Measurements from ENCODE around the gene RHEX.
"Not testable (repeated sequence)": the region's sequence is repeated elsewhere in the genome, so short reads cannot be mapped to it uniquely, and the experiment has no call there.

Gene RHEX

DNA sequence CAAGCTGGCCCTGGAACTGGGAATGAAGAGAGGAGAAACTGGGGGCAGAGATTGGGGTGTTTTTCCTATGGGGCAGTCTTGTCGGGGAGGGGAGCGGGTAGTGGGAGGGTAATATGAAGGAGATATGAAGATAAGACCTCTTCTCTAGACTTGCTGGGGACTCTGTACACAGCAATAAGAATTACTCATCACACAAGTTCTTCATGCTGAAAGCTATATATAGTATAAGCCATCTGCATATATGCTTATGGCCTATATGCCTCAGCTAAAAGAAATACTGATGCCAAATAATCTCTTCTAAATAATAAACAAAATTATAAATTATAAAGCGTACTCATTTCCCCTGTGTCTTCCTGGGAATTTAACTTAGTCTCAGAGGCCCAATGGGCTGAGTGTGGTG is 7.9 kb downstream of the RHEX start:
- no peak for DNase-seq

DNA sequence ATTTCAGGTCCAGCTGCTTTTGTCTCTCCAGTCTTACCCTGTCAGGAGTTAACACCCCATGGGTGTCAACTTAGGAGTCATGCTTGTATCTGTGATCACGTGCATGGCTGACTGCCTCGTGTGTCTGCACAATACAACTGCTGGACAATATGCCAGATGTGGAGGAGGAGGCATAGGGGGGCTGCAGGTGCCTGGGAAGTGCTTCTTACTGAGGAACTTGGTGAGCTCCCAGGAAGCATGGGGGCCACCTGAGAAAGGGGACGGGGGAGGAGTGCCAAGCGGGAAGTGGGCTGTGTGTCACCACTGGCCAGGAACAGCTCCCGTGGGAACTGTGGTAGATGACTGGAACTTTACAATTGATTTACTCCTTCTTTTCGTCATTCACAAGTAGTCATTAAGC is 9.5 kb downstream of the RHEX start:
- DNase-seq, result no peak

DNA sequence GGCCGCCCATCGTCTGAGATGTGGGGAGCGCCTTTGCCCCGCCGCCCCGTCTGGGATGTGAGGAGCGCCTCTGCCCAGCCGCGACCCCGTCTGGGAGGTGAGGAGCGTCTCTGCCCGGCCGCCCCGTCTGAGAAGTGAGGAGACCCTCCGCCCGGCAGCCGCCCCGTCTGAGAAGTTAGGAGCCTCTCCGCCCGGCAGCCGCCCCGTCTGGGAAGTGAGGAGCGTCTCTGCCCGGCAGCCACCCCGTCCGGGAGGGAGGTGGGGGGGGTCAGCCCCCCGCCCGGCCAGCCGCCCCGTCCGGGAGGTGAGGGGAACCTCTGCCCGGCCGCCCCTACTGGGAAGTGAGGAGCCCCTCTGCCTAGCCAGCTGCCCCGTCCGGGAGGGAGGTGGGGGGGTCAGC is 11.0 kb downstream of the RHEX start:
- DNase-seq, result not testable (repeated sequence)

DNA sequence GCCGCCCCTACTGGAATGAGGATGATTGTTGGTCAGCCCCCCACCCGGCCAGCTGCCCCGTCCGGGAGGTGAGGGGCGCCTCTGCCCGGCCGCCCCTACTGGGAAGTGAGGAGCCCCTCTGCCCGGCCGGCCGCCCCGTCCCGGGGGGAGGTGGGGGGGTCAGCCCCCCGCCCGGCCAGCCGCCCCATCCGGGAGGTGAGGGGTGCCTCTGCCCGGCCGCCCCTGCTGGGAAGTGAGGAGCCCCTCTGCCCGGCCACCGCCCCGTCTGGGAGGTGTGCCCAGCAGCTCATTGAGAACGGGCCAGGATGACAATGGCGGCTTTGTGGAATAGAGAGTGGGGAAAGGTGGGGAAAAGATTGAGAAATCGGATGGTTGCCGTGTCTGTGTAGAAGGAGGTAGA is 11.5 kb downstream of the RHEX start:
- not testable (repeated sequence) for DNase-seq

DNA sequence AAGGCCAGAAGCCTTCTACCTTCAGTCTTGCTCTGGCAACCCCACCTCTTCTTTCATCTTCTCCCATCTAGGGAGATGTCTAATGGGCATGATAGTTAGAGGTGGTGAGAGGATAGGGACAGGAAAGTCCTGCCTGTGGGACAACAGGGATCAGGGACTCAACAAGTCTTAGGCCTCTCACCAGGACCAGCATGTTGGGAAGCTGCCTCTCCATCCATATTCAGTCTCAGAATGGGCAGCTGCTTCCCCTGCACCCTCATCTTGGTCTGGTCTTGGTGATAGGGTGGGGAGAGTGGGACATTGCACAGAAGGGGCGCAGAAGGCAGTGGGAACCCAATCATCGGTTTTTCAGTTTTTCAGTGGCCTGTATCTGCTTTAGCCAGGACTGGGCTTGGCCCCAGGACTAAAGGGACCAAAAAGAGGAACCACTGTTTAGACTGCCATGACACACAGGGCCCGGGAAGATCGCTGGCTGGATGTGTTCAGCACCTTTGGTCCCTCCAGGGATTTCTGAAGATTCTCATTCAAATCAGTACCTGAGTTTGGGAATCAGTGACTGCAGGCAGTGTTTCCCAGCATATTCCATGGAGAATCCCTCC is 12.7 kb downstream of the RHEX start:
- no peak for DNase-seq

DNA sequence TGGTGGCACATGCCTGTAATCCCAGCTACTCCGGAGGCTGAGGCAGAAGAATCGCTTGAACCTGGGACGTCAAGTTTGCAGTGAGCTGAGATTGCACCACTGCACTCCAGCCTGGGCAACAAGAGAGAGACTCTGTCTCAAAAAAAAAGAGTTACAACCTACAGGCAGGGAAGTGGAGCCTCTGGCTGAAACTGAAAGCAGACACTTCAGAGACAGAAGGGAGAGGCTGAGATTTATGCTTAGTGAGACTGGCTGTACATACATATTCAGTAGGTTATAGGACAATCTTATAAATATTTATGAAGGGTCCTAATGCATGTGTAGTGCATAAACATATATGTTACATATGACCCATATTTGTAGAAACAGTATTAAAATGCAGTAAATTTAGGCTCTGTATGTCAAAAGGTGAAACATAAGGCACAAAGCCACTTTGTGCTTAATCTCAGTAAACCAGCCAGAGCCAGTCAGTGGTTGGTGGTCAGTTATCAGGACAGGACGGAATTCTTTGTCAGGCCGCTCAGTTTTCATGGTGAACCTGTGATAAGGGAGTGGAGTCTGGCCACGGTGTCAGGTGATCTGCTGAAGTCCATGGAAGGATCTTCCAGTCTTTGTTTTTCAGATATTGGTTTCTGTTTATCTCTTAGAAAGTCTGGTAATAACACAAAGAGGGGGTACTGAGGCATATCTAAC is 13.7 kb downstream of the RHEX start:
- DNase-seq, result no peak

DNA sequence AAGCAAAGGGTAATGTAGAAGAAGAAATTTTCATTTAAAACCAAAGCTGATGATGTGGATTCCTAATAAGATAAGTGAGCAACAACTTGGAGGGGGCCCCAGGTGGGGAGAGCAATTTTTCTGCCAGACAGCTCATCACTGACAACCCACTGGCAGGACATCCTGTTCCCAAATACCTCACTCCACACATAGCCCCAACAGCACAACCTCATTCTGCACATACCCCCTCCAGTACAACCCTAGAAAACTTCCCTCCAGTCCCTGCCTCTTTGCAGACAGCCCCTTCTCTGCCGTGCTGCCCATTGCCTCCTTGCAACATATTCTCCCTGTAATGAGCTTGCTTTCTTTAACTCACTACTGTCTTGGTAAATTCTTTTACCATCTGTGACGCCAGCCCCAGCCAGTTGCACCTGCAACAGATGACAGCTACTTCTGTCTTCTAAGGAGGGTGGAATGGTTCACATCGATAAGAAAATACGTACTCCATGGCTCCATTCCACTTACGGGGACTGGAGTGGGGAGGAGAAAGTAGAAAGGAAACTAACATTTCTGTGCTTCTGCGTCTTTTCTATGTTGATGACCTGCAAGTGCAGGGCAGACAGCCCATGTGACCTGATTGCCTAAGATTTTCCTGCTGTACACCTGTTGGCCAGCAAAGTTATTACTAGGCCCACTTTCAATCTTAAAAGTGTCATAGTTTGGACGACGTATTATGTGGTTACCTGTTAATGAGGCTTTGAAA is 14.7 kb downstream of the RHEX start:
- DNase-seq, result no peak

DNA sequence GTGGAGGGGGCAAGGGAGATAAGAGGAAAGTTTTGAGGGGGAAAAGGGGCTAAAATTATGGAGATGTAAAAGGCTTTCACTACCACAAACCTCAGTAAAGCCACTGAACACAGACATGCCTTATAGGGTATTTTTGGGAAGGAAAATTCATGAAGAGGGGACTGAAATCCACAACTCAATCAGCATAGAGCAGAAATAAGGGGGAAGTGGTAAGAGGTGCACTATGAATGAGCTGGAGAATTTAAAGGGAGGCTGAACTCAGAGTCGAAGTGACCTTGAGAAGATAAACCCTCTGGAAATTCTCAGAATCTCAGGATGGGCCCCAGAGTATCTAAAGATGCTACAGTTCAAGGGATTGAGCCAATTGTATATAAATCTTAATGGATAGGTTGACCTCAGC is 15.3 kb downstream of the RHEX start:
- no peak for DNase-seq

DNA sequence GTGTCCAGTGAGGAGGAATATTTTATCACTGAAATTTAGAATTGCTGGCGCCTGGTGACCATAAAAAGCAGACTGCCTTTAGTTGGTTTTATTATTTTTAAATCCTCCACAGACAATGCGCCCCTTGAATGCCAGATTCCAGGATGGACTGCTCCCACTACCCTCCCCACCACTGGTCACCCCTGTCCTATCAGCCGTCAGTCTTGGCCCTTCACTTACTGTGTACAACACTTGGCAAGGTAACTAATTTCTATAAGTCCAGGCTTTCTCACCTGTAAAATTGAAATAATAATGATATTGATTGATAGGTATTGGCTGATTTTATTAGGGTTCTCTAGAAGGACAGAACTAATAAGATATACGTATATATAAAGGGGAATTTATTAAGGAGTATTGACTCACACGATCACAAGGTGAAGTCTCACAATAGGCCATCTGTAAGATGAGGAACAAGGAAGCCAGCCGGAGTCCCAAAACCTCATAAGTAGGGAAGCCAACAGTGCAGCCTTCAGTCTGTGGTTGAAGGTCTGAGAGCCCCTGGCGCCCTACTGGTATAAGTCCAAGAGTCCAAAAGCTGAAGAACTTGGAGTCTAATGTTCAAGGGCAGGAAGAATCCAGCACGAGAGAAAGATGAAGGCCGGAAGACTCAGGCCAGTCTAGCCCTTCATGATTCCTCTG is 17.8 kb downstream of the RHEX start:
- DNase-seq, result no peak

DNA sequence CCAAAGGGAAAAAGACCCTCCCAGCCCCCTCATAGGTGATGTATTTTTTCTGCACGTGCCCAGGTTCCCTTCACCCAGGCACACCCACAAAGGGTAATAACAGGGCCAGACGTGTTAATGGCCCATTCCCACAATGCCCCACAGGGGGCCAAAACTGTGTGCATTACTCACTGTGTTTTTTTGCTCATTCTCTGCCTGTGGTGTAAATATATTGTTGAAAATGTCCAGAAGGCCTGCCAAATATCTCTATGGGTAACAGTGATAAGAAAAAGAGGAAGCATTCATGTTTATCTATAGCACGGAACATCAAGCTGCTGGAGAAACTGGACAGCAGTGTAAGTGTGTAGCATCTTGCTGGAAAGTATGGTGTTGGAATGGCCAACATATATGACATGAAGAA is 21.9 kb downstream of the RHEX start:
- DNase-seq, result no peak

DNA sequence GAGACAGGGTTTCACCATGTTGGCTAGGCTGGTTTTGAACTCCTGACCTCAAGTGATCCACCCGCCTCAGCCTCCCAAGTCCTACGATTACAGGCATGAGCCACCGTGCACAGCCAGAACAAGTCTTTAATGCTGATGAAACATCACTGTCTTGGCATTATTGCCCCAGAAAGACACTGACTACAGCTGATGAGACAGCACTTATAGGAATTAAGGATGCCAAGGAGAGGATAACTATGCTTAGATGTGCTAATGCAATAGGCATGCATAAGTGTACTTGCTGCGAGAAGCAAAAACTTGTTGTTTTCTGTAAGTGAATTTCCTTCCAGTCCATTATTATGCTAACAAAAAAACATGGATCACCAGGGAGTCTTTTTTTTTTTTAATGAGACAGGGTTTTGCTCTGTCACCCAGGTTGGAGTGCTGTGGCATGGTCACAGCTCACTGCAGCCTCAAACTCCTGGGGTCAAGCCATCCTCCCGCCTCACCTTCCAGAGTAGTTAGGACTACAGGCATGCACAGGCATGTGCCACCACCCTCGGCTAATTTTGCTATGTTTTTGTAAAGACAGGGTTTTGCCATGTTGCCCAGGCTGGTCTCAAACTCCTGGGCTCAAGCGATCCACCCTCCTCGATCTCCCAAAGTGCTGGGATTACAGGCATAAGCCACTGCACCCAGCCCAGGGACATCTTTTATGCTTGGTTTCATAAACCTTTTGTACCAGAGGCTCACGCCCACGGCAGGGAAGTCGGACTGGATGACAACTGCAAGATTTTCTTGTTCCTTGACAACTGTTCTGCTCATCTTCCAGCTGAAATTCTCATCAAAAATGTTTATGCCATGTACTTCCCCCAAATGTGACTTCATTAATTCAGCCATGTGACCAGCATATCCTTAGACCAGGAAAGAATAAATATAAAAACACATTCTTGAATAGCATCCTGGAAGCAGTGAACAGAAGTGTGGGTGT is 23.1 kb downstream of the RHEX start:
- DNase-seq, result no peak

DNA sequence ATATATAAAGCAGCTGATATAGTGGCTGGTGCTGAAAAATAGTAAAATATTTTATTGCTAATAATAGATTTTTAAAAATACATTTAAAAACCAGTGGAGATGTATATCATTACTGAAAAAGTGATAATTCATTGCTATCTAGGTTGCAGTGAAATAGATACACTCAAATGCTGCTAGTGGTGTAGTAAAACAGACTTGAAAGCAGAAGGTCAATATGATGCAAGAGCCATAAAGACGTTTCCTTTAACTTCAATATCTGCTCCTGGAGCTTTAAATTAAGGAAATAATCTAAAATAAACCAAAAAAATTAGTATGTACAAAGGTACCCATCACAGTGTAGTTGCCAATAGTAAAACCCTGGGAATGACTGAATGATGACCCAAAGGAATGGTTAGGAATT is 26.2 kb downstream of the RHEX start:
- DNase-seq, result no peak

DNA sequence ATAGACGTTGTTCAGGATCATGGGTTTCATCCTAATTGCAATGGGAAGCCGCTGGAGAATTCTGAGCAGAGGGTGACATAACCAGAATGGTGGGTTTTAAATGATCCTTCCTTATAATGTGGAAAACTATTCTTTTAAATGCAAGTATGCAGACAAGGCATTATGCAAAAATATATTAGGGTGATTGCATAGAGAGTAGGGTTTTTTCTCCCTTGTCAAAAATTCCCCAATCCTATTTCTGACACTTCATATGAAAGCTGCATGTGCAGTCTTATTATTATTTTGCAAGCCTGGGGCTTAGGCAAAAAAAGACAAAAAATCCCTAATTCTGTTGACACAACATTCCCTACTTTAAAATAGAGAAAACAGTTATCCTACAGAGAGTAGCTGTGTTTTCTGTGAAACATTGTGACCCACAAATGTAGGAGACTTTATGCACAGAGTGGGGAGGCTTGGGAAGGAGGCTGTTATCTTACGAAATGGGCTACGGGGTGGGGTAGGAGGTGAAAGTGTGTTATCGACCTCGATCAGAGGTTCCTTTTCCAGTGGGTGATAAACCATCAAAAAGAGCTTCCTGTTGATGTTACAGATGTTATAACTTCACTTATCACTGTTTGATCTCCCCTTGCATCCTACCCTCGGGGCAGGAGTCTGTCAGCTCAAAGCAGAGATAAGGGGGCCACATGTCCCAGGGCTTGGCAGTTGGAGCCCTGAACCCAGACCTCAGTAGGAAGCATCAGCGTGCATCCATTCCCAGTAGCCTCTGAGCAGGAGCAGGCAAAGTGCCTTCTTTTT is 27.2 kb downstream of the RHEX start:
- no peak for DNase-seq

DNA sequence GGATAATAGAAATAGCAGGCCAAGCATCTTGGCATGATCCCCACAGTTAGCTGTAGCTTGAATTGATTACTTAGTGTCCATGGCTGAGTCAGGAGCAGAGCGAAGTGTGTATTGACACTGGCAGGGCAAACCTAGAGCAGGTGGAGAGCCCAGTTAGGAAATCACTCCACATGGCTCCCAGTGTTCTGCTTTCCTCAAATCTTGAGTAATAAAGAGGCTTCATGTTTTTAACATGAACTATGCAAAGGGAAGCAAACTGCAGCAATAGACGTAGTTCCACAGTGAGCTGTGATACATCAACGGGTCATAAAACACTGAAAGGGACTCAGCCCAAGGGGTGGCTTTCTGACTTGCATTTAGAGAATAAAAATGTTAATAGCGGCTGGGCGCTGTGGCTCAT is 28.9 kb downstream of the RHEX start:
- DNase-seq, result no peak

DNA sequence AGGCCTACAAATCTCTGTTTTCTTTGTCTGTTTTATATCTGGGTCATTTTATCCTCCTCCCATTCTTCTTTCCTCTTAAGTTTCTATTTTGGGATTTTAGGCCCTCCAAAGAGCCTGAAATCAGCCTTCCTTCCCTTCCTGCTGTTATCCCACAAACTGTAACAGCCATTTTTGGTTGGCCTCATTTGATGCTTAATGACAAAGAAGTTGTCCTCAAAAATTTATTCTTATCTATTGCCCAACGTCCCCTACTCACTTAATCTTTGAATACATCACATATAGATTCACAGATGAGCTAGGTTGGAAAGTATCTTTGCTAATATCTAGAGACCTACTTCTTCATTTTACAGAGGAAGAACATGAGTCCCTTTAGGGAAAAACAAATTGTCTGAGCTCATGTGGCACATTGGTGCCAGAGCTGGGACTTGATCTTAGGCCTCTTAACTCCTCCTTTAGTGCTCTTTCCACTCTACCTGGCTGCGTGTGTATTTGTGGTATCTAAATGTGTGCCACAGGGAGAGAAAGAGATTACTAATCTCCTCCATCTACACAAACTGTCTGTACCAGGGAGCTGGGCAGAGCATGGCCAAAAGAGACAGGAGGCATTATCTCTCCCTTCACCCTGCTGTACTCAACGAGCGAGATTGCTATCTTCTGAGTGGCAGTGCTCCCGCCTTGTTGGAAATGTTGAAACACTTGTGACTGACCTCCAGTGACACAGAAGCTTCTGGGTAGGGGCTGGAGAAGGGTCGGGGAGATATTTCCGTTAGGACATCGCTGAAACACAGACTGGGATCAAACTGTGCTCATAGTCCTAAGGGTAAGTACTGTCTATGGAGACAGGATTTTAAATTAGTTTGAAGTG is 30.1 kb downstream of the RHEX start:
- DNase-seq, result no peak

DNA sequence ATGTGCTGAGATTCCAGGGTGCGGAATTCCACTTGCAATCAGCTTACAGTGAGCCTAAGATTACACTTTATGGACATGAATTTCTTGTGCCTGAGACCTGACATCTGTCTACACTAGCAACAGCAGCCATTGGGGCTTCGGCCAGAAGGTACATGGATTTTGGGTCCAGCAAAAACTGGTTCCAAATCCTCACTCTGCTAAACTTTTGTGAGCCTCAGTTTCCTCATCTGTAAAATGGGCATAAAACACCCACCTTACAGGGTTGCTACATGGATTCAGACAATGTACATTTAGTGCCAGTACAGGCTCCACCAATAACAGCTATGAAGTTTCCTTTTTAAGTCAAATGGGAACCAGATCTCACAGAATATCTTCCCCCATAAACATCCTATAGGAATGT is 30.8 kb downstream of the RHEX start:
- DNase-seq, result no peak

DNA sequence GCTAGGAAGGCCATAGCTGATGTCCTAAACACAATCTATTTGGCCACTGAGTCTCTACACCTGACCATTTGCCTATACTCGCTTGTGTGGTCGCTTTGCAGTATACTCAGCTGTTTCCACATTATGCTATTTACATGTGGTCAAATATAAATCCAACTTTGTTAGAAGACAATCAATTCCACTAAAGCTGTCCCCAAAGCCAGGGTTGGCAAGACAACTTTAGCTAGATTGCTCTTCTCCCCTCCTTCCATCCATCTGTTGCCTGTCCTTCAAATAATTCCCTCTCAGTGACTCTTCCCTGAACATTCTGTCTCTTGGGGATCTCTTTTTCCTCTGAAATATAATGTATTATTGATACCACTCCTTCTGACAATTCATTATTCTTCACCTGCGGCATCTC is 34.1 kb downstream of the RHEX start:
- no peak for DNase-seq

DNA sequence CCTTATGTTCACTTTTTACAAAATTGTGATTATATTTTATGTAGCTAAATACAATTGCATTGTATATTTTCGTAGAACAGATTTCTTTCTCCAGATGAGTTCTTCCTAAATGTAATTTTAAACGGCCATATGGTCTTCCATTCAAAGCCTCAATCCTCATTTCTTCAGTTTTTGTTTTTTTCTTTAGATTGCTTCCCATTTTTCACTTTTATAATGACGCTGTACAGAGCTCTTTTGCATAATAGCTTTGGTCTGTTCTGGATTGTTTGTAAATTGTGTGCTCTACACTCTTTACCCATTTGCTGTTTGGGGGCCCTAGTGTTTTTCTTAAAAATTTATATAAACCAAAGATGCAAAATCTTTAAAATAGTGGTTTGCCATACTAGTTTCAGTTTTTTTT is 36.4 kb downstream of the RHEX start:
- DNase-seq, result no peak

DNA sequence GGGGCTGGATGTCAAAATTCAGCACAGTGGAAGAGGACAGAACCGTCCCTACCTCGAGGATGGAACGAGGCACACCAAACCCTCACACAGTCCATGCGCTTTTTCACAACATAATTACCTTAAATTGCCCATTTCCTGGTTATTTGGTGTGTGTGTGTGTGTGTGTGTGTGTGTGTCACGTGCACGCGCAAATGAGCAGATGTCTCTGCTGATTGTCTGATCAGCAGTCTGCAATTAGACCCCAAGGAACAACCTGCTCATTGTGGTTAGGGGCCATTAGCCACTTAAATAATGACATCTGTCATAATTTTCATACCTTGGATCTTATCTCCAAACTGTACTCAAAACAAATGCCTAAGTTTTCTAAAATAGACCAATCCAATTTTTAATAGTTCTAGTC is 41.1 kb downstream of the RHEX start:
- DNase-seq, result no peak

DNA sequence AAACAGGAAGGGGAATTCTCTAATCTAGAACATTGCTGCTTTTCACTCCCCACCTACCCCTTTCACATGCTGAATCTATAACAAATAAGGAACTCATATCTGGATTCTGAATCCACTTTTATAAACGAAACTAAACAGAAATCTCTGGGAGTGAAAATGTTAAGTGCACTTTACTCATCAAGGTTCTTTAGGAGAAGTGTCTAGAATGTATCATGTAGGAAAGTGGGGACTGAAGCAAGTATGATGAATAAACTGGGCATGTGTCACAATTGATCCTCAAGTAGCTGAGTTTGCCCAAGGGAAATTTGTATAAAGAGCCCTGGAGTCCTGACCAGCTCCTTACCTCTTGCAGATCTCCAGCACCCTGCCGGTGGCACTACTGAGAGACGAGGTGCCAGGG is 44.4 kb downstream of the RHEX start:
- no peak for DNase-seq
